Skeletal muscle cell (primary cell): ENCODE results near the gene GZF1.

Source experiments
- DNase-seq: peaks from one replicate; pipeline ENCODE4 v3.0.0-alpha.2; 2010; ENCODE audit warnings: low read depth
- H3K4me3 ChIP-seq: 2 replicates; pipeline ENCODE4 v1.5.1; 2011; ENCODE audit warnings: low read depth, mild to moderate bottlenecking, control low read depth, low read length, moderate library complexity

Gene GZF1

GRCh38 chr20:23366384-23366783 lies 4.4 kb downstream of the GZF1 start:
- H3K4me3 ChIP-seq = no peak overlapping the region

DNA sequence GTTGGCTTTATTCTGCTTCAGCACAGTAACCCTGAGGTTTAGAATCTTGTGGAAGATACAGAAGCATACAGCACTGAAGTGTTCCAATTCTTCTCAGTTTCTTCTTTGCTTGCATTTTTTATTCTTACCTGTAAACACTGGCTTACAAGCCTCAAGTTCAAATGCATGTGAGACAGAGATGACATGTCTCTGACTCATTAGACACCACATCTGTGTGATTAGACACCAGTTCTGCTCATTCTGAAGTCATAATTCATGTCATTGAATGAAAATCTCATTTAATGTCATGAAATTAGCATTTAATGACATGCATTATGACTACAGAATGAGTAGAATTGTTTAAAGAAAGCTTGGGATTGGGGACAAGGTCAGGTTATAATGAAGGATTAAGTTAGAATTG lies 5.8 kb downstream of the GZF1 start:
- DNase-seq = no peak

More at GRCh38 chr20:23366384-23366783, 4.4 kb downstream of the GZF1 start:
- no peak for DNase-seq

GRCh38 chr20:23368316-23369071 lies 6.5 kb downstream of the GZF1 start:
- H3K4me3 ChIP-seq = no peak overlapping the region
- no peak for DNase-seq

More for the DNA sequence above, 5.8 kb downstream of the GZF1 start:
- no peak overlapping the region for H3K4me3 ChIP-seq

DNA sequence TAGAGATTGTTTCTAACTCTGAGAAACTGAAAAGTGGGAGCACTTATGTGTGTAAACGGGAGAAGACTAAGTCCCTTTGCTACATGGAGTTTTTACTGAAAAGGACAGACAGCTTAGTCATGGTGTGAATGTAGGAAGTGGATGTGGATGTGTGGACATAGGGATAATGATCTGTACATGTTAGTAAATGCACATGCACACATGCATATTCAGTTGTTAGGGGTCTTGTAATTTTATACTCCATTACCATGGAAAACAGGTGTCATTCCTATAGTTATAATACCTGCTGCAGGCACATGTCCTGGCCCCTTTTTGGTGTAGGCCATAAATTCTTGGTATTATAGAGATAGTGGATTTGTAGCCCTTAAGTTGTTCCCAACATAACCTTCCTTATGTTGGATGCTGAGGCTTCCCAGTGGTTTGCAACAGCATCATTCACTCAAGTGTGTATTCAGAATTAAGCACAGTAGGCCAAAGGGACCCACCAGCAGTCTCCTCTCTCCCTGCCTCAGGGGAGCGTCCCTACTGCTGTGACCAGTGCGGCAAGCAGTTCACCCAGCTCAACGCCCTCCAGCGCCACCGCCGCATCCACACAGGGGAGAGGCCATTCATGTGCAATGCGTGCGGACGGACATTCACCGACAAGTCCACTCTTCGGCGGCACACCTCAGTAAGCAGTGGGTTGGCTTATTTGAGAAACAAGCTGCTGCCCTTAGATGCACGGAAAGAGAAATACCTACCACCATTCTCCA lies 7.3 kb downstream of the GZF1 start:
- DNase-seq = no peak
- H3K4me3 ChIP-seq = no peak overlapping the region

GRCh38 chr20:23370274-23370673 lies 8.3 kb downstream of the GZF1 start:
- H3K4me3 ChIP-seq = no peak overlapping the region
- no peak for DNase-seq

GRCh38 chr20:23370873-23371272 lies 8.9 kb downstream of the GZF1 start:
- no peak overlapping the region for H3K4me3 ChIP-seq

GRCh38 chr20:23371496-23371895 lies 9.5 kb downstream of the GZF1 start:
- no peak for DNase-seq
- no peak overlapping the region for H3K4me3 ChIP-seq

More at GRCh38 chr20:23370873-23371272, 8.9 kb downstream of the GZF1 start:
- no peak for DNase-seq

- no peak overlapping the region for H3K4me3 ChIP-seq
- DNase-seq = no peak
Measured at GRCh38 chr20:23374441-23374840, 12.5 kb downstream of the GZF1 start.

- DNase-seq = no peak
- H3K4me3 ChIP-seq = no peak overlapping the region
Measured at GRCh38 chr20:23375827-23376226, 13.8 kb downstream of the GZF1 start.

- H3K4me3 ChIP-seq = no peak overlapping the region
Measured at GRCh38 chr20:23379772-23380171, 17.8 kb downstream of the GZF1 start.

DNA sequence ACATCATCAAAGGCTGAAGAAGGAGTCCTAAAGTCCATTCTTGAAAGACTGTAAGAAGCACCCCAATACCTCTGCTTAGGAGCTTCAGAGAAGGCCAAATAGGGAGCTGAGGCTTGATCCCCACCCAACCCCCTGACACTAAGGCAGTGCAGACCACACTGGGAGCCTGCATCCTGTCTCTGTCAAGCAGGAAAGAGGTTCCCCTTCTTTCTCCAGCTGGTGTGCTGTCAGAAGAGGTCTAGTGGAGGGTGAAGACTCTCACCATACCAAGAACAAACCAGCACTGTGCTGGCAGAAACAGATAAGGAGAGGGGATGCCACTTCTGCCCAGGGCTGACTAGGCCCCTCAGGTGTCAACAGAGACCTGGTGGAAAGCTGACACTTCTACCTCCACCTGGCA lies 19.9 kb downstream of the GZF1 start:
- DNase-seq = no peak
- H3K4me3 ChIP-seq = no peak overlapping the region

More at GRCh38 chr20:23379772-23380171, 17.8 kb downstream of the GZF1 start:
- no peak for DNase-seq

- no peak overlapping the region for H3K4me3 ChIP-seq
- no peak for DNase-seq
Measured at GRCh38 chr20:23386304-23387117, 24.5 kb downstream of the GZF1 start.

- DNase-seq = no peak
- no peak overlapping the region for H3K4me3 ChIP-seq
Measured at GRCh38 chr20:23387118-23387443, 25.1 kb downstream of the GZF1 start.

- no peak for DNase-seq
- H3K4me3 ChIP-seq = no peak overlapping the region
Measured at GRCh38 chr20:23390091-23390774, 28.3 kb downstream of the GZF1 start.

GRCh38 chr20:23391707-23392310 lies 29.8 kb downstream of the GZF1 start:
- no peak overlapping the region for H3K4me3 ChIP-seq
- no peak for DNase-seq

- no peak for DNase-seq
- no peak overlapping the region for H3K4me3 ChIP-seq
Measured at GRCh38 chr20:23393996-23394775, 32.2 kb downstream of the GZF1 start.

DNA sequence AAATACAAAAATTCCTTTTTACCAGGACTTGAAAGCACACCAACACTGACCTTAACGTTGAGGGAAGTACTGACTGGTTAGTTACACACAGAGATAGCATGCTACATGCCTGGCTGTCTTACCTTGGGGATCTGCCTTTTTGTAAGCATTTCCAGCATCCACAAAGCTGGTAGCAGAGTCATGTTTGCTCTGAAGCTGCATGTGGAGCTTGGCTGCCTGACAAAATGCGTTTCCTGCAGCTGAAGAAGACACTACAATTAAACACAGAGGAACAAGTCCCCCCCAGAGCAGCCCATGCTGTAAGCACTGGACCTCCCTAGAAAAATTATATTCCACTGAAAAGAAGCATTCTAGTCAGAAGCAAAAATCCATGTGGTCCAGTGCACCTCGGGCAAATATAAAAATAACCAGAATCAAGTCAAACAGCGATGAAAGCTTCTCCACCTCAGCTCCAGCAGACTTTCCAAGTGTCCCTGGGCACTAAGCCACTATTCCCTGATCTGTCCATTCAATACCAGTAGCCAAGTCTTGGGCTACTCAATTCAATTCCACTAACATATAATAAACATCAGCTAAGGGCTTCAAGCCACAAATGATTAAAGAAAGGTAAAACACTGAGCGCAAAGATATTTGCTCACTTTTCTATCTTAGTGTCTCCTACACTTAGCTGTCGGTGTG lies 35.1 kb downstream of the GZF1 start:
- DNase-seq = no peak
- no peak overlapping the region for H3K4me3 ChIP-seq

- DNase-seq = no peak
- H3K4me3 ChIP-seq = no peak overlapping the region
Measured at GRCh38 chr20:23397961-23398360, 36.0 kb downstream of the GZF1 start.
